Smooth muscle cell (in vitro differentiated cells): Measurements from ENCODE around the gene CEACAM18. TPM values are rescaled to one million over a fixed set of nuclear protein-coding genes. Genes with fewer than 3 reads are reported as not detected.
"Not testable (repeated sequence)": the region's sequence is repeated elsewhere in the genome, so short reads cannot be mapped to it uniquely, and the experiment has no call there.

Experiments used
- DNase-seq: peaks from one replicate; lab custom pipeline; 2025; ENCODE audit not compliant: unreplicated experiment; lab: John Stamatoyannopoulos, UW
- H2AFZ ChIP-seq: fragments of 200-600 bp; sonication (generic); 2 replicates; pipeline ENCODE4 v1.6.0; 2016; ENCODE audit warnings: antibody characterized with exemption, low read depth, mild to moderate bottlenecking
- H3F3A ChIP-seq: fragments of 200-600 bp; sonication (generic); 2 replicates; pipeline ENCODE4 v1.6.0; 2017; ENCODE audit warnings: antibody characterized with exemption, low read depth
- H3K27ac ChIP-seq: fragments of 200-600 bp; sonication (generic); 2 replicates; pipeline ENCODE4 v1.5.1; 2016; ENCODE audit warnings: low read depth, mild to moderate bottlenecking
- H3K27me3 ChIP-seq: fragments of 200-600 bp; sonication (generic); 2 replicates; pipeline ENCODE4 v1.6.1; 2016; ENCODE audit warnings: low read depth, mild to moderate bottlenecking
- H3K36me3 ChIP-seq: fragments of 200-600 bp; sonication (generic); 2 replicates; pipeline ENCODE4 v1.5.1; 2016; ENCODE audit warnings: low read depth
- H3K4me1 ChIP-seq: fragments of 200-600 bp; sonication (generic); 2 replicates; pipeline ENCODE4 v1.5.1; 2016; ENCODE audit warnings: low read depth
- H3K4me2 ChIP-seq: fragments of 200-600 bp; sonication (generic); 2 replicates; pipeline ENCODE4 v1.6.0; 2016; ENCODE audit warnings: mild to moderate bottlenecking
- H3K4me3 ChIP-seq: fragments of 200-600 bp; sonication (generic); 2 replicates; pipeline ENCODE4 v1.5.1; 2016; ENCODE audit warnings: mild to moderate bottlenecking
- H3K79me2 ChIP-seq: fragments of 200-600 bp; sonication (generic); 2 replicates; pipeline ENCODE4 v1.6.0; 2016; ENCODE audit warnings: low read depth, mild to moderate bottlenecking
- H3K9ac ChIP-seq: fragments of 200-600 bp; sonication (generic); 2 replicates; pipeline ENCODE4 v1.6.0; 2016; ENCODE audit warnings: low read depth
- H3K9me3 ChIP-seq: fragments of 200-600 bp; sonication (generic); replicated peaks from 2 replicates; pipeline ENCODE4 v1.5.1; 2016; ENCODE audit warnings: low read depth
- H4K20me1 ChIP-seq: fragments of 200-600 bp; sonication (generic); 2 replicates; pipeline ENCODE4 v1.6.0; 2016; ENCODE audit warnings: low read depth
- WGBS: methylation state at CpG from one replicate; pipeline ENCODE4 v1.1.7; 2016; ENCODE audit warnings: low lambda C conversion rate; 5-methylcytosine and 5-hydroxymethylcytosine counted together
- polyA plus RNA-seq: library from polyadenylated mRNA; unstranded; fragments of >200 nt; fragmentation: Nextera tagmentation; extraction: Ambion mirVana; gene quantifications from 2 replicates; pipeline ENCODE4 v1.2.1, GENCODE V29; 2016
- total RNA-seq: library from RNA; depleted of rRNA; stranded (reverse); fragments of >200 nt; gene quantifications from 2 replicates; pipeline ENCODE4 v1.2.3, GENCODE V29; 2014
- TF ChIP-seq, protein P1 (sequence below): fragments of 200-600 bp; sonication (generic); IDR thresholded peaks from 2 replicates; pipeline ENCODE4 v1.5.1; 2017; ENCODE audit warnings: borderline replicate concordance, mild to moderate bottlenecking, antibody characterized with exemption; ENCODE audit not compliant: insufficient read depth, poor library complexity, severe bottlenecking

The CEACAM18 gene
- total and polyA plus RNA-seq, 2 experiments from 2014 or later, result not detected

DNA sequence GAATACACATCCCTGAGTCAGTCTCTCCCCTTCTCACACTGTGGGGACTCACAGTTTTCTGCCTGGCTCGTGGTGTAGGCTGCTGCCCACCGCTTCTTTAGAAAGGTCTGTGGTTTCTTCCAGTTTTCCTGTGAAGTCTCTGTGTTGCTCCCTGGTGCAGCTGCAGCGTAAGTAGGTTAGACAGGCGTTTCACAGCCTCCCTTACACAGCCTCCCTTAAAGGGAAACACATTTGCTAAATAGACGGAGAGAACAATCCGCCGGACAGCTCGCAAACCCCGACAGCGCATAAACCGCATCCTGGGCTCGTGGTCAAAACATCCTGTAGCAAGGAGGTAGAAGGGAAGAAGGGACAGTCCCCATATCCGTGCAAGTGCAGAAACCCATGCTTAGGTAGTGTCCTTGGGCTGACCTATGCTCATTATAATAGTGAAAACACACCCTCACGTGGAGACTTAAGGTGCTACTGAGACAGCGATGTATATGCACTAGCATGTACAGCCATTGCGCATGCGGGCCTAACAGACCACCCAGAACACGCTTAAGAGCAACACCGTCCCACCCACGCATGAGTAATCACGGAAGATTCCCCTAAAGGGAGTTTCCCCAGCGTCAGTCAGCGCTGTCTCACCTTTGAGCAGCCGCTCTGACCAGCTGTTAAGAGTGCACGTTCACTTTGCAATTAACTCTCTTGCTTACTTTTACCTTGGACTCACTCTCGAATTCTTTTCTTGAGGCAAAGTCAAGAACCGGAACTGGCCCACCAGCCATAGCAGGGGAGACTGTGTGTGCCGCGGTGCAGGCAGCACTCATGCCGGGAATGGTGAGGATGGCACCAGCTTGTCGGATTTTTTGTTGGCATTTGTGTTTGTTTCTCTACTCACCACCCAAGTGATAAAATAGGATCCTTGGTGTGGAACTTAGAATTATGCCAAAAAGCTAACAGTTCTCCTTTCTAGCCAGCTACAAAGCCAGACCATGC, 36.6 kb upstream of the CEACAM18 start:
- no peaks in the 10 kb centered on the region for H3K9me3 ChIP-seq
- no peaks in the 10 kb centered on the region for H3K4me1 ChIP-seq
- no peaks in the 10 kb centered on the region for H3K27me3 ChIP-seq
- no peak overlapping the region for H3K9ac ChIP-seq
- H3F3A ChIP-seq, result no peaks in the 10 kb centered on the region
- H3K36me3 ChIP-seq, result no peaks in the 10 kb centered on the region
- H3K4me2 ChIP-seq, result no peak overlapping the region
- no peaks in the 10 kb centered on the region for H3K79me2 ChIP-seq
- no peak for DNase-seq
- H3K4me3 ChIP-seq, result no peak overlapping the region
- no peak overlapping the region for H2AFZ ChIP-seq
- H3K27ac ChIP-seq, result no peak overlapping the region
- H4K20me1 ChIP-seq, result no peaks in the 10 kb centered on the region
- 79% methylated on average over 31 of the region's 31 CpGs for WGBS
- TF ChIP-seq, protein P1, sequence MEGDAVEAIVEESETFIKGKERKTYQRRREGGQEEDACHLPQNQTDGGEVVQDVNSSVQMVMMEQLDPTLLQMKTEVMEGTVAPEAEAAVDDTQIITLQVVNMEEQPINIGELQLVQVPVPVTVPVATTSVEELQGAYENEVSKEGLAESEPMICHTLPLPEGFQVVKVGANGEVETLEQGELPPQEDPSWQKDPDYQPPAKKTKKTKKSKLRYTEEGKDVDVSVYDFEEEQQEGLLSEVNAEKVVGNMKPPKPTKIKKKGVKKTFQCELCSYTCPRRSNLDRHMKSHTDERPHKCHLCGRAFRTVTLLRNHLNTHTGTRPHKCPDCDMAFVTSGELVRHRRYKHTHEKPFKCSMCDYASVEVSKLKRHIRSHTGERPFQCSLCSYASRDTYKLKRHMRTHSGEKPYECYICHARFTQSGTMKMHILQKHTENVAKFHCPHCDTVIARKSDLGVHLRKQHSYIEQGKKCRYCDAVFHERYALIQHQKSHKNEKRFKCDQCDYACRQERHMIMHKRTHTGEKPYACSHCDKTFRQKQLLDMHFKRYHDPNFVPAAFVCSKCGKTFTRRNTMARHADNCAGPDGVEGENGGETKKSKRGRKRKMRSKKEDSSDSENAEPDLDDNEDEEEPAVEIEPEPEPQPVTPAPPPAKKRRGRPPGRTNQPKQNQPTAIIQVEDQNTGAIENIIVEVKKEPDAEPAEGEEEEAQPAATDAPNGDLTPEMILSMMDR, result no peak

DNA sequence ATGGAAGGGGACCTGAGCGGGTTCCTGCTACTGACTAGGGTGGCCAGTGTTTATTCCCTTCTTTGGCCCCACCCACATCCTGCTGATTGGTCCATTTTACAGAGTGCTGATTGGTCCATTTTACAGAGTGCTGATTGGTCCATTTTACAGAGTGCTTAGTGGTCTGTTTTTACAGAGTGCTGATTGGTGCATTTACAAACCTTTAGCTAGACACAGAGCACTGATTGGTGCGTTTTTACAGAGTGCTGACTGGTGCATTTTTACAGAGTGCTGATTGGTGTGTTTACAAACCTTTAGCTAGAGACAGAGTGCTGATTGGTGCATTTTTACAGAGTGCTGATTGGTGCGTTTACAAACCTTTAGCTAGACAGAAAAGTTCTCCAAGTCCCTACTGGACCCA, 30.8 kb upstream of the CEACAM18 start:
- not testable (repeated sequence) for H2AFZ ChIP-seq, H3K4me1 ChIP-seq, H3K27ac ChIP-seq, H3K79me2 ChIP-seq, H3K4me3 ChIP-seq, H3K4me2 ChIP-seq, H3K9ac ChIP-seq, H3K27me3 ChIP-seq, H3K9me3 ChIP-seq, H4K20me1 ChIP-seq, DNase-seq, H3F3A ChIP-seq, H3K36me3 ChIP-seq
- 80% methylated on average over 3 of the region's 3 CpGs for WGBS

DNA sequence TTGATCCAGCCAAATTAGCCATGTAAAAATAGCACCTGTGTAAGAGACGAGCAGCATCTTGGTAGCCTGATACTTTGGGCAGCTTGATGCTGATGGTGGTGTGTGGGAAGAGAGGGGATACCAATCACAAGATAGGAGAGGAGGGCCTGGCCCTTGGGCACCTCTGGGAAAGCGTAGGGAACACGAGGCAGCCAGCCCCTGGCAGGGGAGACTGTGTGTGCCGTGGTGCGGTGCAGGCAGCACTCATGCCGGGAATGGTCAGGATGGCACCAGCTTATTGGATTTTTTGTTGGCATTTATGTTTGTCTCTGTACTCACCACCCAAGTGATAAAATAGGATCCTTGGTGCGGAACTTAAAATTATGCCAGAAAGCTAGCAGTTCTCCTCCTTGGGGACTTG, 30.3 kb upstream of the CEACAM18 start:
- no peaks in the 10 kb centered on the region for H4K20me1 ChIP-seq
- H3K9me3 ChIP-seq, result no peaks in the 10 kb centered on the region
- no peaks in the 10 kb centered on the region for H3K27me3 ChIP-seq
- no peaks in the 10 kb centered on the region for H3K79me2 ChIP-seq
- 80% methylated on average over 7 of the region's 7 CpGs for whole genome bisulfite sequencing
- no peak overlapping the region for H2AFZ ChIP-seq
- no peak overlapping the region for H3K27ac ChIP-seq
- H3K36me3 ChIP-seq, result no peaks in the 10 kb centered on the region
- TF ChIP-seq, protein P1, result no peak
- H3F3A ChIP-seq, result no peaks in the 10 kb centered on the region
- no peak overlapping the region for H3K4me2 ChIP-seq
- no peak overlapping the region for H3K4me3 ChIP-seq
- H3K4me1 ChIP-seq, result no peaks in the 10 kb centered on the region
- DNase-seq, result no peak
- no peak overlapping the region for H3K9ac ChIP-seq

DNA sequence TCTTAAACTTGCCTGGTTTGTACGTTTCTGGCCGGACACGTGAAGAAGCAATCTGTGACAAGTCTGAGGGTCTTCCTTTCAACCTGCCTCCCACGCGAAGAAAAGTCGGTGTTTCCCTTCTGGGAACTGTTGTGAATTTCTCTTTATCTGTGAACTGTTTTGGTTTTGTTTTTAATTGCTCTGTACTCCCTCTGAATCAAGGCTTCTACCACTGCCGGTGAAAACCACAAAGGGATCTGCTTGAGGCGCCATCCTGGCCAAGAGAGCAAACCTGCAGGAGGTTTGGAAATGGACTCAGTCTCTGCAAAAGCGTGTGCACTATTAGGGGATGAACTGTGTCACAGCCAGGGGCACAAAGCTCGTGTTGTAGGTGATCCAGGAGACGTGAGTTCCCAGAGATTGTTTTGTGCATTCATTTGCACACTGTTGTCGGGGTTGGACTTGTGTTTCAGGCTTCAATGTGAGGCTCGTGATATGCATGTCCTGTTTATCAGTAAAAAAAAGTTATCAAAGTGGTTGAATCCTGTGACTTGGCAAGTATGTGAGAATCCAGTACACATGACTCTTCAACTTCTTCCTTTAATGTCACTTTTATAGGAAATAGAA, 29.8 kb upstream of the CEACAM18 start:
- TF ChIP-seq, protein P1, result no peak
- whole genome bisulfite sequencing, result 70% methylated on average over 13 of the region's 13 CpGs

More for the DNA sequence above, 29.8 kb upstream of the CEACAM18 start:
- no peaks in the 10 kb centered on the region for H3F3A ChIP-seq
- H3K9ac ChIP-seq, result no peak overlapping the region
- H2AFZ ChIP-seq, result no peak overlapping the region
- H4K20me1 ChIP-seq, result no peaks in the 10 kb centered on the region
- no peak overlapping the region for H3K4me2 ChIP-seq
- H3K36me3 ChIP-seq, result no peaks in the 10 kb centered on the region
- no peaks in the 10 kb centered on the region for H3K27me3 ChIP-seq
- no peak overlapping the region for H3K4me3 ChIP-seq
- H3K79me2 ChIP-seq, result no peaks in the 10 kb centered on the region
- DNase-seq, result no peak
- H3K9me3 ChIP-seq, result no peaks in the 10 kb centered on the region
- no peaks in the 10 kb centered on the region for H3K4me1 ChIP-seq
- no peak overlapping the region for H3K27ac ChIP-seq
